Activated T-helper 1 cell treated with Interleukin-2 at 50 U/mL for 16 hours (primary cell): Measurements from ENCODE around the gene ITIH4.

Source experiments
- DNase-seq: peaks from one replicate; pipeline ENCODE4 v3.0.0-alpha.2; 2020; ENCODE audit warnings: low read depth

Gene ITIH4

GRCh38 chr3:52830535-52831258, at the start of gene ITIH4:
TSS of gene ITIH4 (minus strand) at chr3:52830672. CDS start at chr3:52830642, 30 bp downstream.
- no peak for DNase-seq

- DNase-seq = no peak
These were observed 49.6 kb upstream of the ITIH4 start for GRCh38 chr3:52880047-52880446.

GRCh38 chr3:52879581-52879980, 49.1 kb upstream of the ITIH4 start:
- DNase-seq = no peak

GRCh38 chr3:52879090-52879489, 48.6 kb upstream of the ITIH4 start:
- no peak for DNase-seq

- no peak for DNase-seq
These were observed 46.6 kb upstream of the ITIH4 start for GRCh38 chr3:52877085-52877484.

DNA sequence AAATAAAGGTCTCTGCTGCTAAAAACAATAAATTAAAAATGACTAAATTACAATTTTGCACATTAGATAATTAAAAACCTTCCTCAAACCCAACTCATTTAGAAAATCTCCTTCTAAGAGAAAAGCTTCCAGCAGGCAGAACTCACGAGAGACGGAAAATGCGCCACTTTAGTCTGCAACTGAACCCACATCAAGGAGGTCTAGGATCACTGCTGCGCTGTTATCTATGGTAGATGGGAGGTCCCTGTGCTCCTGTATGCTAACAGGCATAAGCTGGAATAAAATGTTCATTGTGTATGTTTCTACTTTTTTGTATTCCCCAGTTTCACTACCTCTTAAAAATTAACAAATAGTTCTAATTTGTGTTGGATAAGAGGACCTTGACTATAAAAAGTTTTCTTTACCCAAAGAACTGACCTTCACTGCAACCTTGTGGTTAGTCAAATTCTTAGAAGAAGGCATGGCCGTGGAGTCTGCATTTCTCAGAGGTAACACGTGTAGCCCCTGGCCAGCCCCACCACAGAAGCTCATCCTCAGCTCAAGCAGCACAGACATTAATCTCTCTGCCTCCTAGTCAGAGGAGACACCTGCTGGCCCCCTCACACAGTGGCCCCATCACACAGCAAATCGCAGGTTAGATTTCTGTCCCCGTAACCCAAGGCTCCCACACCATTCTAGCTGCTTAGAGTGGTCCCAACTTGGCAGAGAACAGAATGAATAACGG, 44.6 kb upstream of the ITIH4 start:
- no peak for DNase-seq

DNA sequence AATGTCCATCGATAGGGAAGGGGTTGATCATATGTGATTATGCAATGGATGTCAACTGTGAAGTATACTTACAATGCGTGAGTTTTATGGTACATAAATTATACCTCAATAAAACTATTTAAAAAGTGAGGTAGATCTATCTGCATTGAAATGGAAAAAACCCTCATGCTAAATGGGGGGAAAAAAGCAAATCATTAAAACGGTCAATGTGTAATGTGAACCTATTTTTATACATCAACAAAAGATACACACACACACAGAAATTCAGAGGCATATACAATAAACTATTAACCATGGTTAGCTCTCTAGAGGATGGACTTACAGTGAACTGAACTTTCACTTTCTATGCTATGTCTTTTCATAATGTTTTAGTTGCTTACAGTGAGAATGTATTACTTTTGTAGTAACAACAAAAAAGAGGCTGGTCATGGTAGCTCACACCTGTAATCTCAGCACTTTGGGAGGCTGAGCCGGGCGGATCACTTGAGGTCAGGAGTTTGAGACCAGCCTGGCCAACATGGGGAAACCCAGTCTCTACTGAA, 43.8 kb upstream of the ITIH4 start:
- DNase-seq = no peak

DNA sequence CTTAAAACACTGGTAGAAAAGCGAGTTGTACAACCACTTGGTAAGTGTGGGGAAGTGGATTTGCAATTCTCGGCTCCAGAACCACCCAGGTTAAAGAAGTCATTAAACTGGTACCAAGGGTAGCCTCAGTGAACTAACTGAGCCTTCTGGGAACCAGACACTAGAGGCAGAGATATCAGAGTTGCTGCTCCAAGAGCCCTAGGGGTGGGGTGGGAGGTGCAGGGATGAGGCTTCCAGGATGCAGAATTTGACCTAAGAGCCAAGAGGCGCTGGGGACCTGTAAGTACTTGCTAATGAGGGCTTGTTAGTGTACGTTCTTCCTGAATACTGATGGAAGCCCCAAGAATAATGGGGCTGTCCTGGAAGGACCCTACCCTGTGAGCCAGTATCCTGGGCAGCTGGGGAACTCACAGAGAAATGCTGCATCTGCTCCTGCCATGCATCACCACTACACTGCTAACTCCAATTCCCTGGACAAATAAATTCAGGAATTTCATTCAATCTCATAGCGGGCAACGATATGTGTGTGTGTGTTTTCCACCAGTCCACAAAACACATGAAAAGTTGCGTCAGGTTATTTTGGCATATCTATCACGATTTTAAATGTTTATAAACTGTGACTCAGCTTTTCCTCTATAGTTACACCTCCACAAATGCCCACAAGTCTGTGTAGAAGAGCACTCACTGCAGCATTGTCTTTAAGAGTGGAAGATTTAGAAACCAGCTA, 43.1 kb upstream of the ITIH4 start:
- no peak for DNase-seq

DNA sequence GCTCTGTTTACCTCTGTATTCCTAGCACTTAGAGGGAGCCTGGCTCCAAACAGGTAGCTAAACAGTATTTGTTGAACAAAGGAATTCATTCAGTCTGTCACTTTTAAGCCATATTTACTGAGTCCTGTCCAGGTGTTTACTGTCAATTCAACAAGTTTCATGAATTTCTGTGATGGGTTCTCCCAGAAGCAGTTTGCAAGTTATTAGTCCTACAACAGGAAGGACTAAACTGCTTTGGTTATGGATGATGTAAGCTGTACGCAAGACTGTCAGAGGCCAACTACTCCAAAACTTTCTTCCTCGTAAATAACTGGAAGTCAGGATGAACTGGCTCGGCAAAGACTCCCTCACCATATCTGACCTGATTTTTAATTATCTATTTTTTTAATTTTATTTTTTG, 41.8 kb upstream of the ITIH4 start:
- DNase-seq = no peak

DNA sequence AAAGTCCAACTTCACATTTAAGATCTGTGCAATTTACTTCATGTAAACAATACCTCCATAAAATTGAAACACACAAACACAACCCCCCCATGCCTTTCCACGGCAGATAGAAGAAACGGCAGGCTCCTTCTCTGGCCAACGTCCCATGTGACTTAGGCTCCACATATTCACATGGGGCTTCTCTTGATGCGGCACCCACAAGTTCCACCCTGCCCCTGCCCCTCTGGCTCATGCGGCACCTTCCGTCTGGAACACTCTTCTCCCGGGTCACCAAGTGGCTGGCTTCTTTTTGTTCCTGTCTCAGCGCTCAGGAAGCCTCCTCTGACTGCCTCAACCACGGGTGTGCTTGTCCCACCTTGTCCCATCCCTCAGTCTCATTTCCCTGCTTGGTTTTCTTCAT, 41.3 kb upstream of the ITIH4 start:
- DNase-seq = no peak

GRCh38 chr3:52870471-52870870, 40.0 kb upstream of the ITIH4 start:
- no peak for DNase-seq

- DNase-seq = no peak
These were observed 36.0 kb upstream of the ITIH4 start for GRCh38 chr3:52866427-52866826.

DNA sequence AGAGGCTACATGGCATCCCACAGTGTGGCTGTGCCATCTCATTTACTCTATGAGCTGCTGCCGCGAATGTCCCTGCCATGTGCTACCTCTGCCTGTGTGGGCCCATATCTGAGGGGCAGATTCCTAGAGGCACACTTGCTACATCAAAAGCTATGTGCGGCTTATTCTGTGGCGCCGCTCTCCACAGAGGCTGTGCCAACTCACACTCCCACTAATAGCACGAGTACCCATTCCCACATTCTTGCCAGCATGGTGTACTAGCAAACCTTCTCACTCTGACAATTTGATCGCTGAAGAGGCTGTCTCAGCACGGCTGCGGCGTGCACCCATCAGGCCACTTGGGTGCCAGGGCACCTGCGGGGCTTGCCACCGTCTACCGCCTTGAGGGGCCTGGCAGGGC, 35.5 kb upstream of the ITIH4 start:
- no peak for DNase-seq

- DNase-seq = no peak
These were observed 29.9 kb upstream of the ITIH4 start for GRCh38 chr3:52860424-52860768.

DNA sequence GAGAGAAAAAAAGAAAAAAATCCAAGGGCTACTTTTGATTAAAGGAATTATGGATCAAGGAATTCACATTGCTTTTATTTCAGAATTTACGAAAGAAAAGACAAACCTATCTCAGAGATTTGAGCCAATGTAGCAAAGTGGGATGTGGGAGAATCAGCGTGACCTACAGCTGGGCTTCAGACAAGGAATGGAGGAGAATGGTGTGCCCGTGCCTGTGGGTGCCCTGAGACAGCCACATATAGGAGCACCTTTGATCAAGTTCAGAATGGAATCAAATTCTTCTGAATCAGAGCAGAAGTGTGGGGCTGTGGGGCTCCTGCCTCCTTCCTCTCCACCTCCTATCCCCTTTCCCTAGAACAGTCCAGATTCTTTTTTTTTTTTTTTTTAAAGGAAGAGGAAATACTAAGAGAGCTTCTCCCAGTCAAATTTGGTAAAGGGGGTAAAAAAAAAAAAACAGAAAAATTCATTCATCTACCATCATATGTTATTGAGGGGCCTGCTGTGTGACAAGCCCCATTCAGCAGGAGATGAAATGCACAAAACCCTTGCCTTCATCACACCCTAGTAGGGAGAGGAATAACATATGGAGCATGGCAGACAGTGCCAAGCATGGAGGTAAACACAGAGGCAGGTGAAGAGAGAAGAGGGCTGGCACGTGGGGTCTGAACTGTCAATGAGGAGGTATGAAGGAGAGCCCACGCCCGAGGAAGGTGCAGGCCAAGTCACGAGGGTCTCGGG, 29.4 kb upstream of the ITIH4 start:
- no peak for DNase-seq

DNA sequence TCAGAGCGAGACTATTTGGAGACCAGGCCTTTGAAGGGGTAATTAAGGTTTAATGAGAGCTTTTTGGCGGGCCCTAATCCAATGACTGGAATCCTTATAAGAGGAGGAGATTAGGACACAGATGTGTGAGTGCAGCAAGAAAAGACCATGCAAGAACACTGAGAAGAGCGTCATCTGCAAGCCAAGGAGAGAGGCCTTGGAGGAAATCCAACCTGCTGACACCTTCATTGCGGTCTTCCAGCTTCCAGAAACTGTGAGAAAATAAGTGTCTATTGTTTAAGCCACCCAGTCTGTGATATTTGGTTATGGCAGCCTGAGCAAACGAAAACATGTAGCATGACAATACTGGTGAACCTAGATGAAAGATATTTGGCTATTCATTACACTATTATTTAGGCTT, 27.4 kb upstream of the ITIH4 start:
- DNase-seq = no peak

- DNase-seq = no peak
These were observed 26.7 kb upstream of the ITIH4 start for GRCh38 chr3:52857133-52857532.

DNA sequence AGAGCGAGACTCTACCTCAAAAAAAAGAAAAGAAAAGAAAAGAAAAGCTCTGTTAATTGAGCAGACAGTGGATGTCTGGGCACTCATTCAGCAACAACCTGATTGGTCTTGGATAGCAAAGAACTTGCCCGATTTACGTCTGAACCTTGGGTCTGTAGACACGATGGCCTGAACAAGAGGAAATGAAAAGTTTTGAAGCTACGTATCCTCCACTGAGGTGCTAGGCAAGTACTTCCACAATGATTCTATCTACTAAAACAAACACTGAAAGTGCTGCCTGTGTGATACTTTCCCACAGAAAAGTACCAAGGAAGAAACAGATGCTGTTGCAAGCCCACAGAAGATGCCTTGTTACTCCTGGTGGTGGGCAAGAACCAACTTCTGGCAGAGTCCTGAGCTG, 26.2 kb upstream of the ITIH4 start:
- no peak for DNase-seq

GRCh38 chr3:52854013-52854412, 23.5 kb upstream of the ITIH4 start:
- DNase-seq = no peak

- DNase-seq = no peak
These were observed 21.9 kb upstream of the ITIH4 start for GRCh38 chr3:52852419-52852818.

GRCh38 chr3:52851348-52851747, 20.9 kb upstream of the ITIH4 start:
- DNase-seq = no peak

GRCh38 chr3:52849656-52850055, 19.2 kb upstream of the ITIH4 start:
- no peak for DNase-seq
